H1 (cell line): Measurements from ENCODE around the gene CRHBP. TPM values are rescaled to one million over a fixed set of nuclear protein-coding genes. Genes with fewer than 3 reads are reported as not detected.

Experiments
- CTCF ChIA-PET: fragments of 300-600 bp; sonication (Branson Sonifier 250); formaldehyde crosslinking; loops from one replicate; lab custom pipeline; 2021; ENCODE audit not compliant: partially characterized antibody; lab: Charles Lee
- POLR2A ChIA-PET: fragments of 300-600 bp; sonication (Branson Sonifier 250); formaldehyde crosslinking; loops from one replicate; lab custom pipeline; 2021; ENCODE audit warnings: inconsistent platforms; ENCODE audit not compliant: partially characterized antibody; lab: Charles Lee
- DNase-seq, 2 experiments: peaks; one replicate each; pipeline versions ENCODE4 v3.0.0 to v3.0.0-alpha.2; 2010 to 2022; ENCODE audit warnings: low spot score in 2 of 2, low read depth in 1 of 2, mixed read lengths in 1 of 2
- FAIRE-seq: peaks from 2 replicates; lab custom pipeline; 2011; peaks lifted over from hg19 to GRCh38; lab: Jason Lieb, UNC
- H2AFZ ChIP-seq: 2 replicates; pipeline ENCODE4 v1.8.1; 2012; ENCODE audit warnings: low read length, inconsistent platforms
- H2AK5ac ChIP-seq: 2 replicates; pipeline ENCODE4 v1.6.1; 2013; ENCODE audit warnings: low read depth, low read length
- H2BK120ac ChIP-seq: replicated peaks from 2 replicates; pipeline ENCODE3; 2013; ENCODE audit warnings: low read depth, low read length, inconsistent platforms
- H2BK12ac ChIP-seq: 2 replicates; pipeline ENCODE4 v1.6.1; 2013; ENCODE audit warnings: low read depth, low read length
- H2BK15ac ChIP-seq: 2 replicates; pipeline ENCODE4 v1.6.1; 2013; ENCODE audit warnings: low read length
- H2BK20ac ChIP-seq: 2 replicates; pipeline ENCODE4 v1.6.1; 2013; ENCODE audit warnings: low read length
- H2BK5ac ChIP-seq: 2 replicates; pipeline ENCODE4 v1.6.1; 2013; ENCODE audit warnings: low read depth, low read length
- H3K14ac ChIP-seq: 2 replicates; pipeline ENCODE4 v1.6.1; 2013; ENCODE audit warnings: inconsistent platforms; ENCODE audit not compliant: insufficient read length
- H3K18ac ChIP-seq: 2 replicates; pipeline ENCODE4 v1.6.1; 2013; ENCODE audit warnings: low read length; ENCODE audit errors: extremely low read depth
- H3K23ac ChIP-seq: 2 replicates; pipeline ENCODE4 v1.6.1; 2013; ENCODE audit warnings: inconsistent platforms; ENCODE audit not compliant: insufficient read length
- H3K23me2 ChIP-seq: 2 replicates; pipeline ENCODE4 v1.6.1; 2013; ENCODE audit warnings: low read depth, low read length
- H3K27ac ChIP-seq: 2 replicates; pipeline ENCODE4 v1.6.1; 2011; ENCODE audit warnings: low read depth, low read length, inconsistent platforms
- H3K27me3 ChIP-seq, 4 experiments: replicated peaks in 1 of 4; 1 replicate in 1 of 4; 2 replicates in 3 of 4; pipeline versions ENCODE4 v1.6.1 to v1.8.1; 2011 to 2013; ENCODE audit warnings: low read length in 3 of 4, mild to moderate bottlenecking in 3 of 4, inconsistent platforms in 2 of 4, mixed read lengths in 2 of 4, moderate library complexity in 1 of 4; ENCODE audit not compliant: control insufficient read depth in 3 of 4, insufficient read depth in 3 of 4; ENCODE audit errors: extremely low read depth in 1 of 4
- H3K36me3 ChIP-seq, 4 experiments: 2 replicates each; pipeline versions ENCODE4 v1.6.1 to v1.8.1; 2011 to 2013; ENCODE audit warnings: mild to moderate bottlenecking in 4 of 4, low read length in 3 of 4, moderate library complexity in 2 of 4, control low read depth in 1 of 4, inconsistent platforms in 1 of 4; ENCODE audit not compliant: insufficient read depth in 4 of 4, control insufficient read depth in 2 of 4
- H3K4ac ChIP-seq: replicated peaks from 2 replicates; pipeline ENCODE3; 2013; ENCODE audit warnings: low read length, low read depth, mixed read lengths, inconsistent platforms; ENCODE audit not compliant: insufficient read length
- H3K4me1 ChIP-seq, 4 experiments: replicated peaks in 1 of 4; 1 replicate in 1 of 4; 2 replicates in 3 of 4; pipeline versions ENCODE4 v1.6.1 to v1.8.1; 2011 to 2013; ENCODE audit warnings: low read length in 3 of 4, inconsistent platforms in 2 of 4, mixed read lengths in 1 of 4; ENCODE audit not compliant: insufficient read depth in 4 of 4, control insufficient read depth in 3 of 4
- H3K4me2 ChIP-seq, 2 experiments: 2 replicates each; pipeline versions ENCODE4 v1.6.1 to v1.8.1; 2011 to 2013; ENCODE audit warnings: low read depth in 2 of 2, low read length in 2 of 2, control low read depth in 1 of 2, inconsistent platforms in 1 of 2, mild to moderate bottlenecking in 1 of 2; ENCODE audit not compliant: insufficient read depth in 1 of 2
- H3K4me3 ChIP-seq, 4 experiments: fragments of 200-600, 300-600 bp in 1 of 4; sonication (generic), shearing (Covaris generic), sonication (Bioruptor Twin) in 1 of 4; 2 replicates each; pipeline versions ENCODE4 v1.5.1 to v1.8.1; 2011 to 2016; ENCODE audit warnings: low read length in 4 of 4, low read depth in 3 of 4, control low read depth in 2 of 4, inconsistent platforms in 2 of 4, mild to moderate bottlenecking in 2 of 4, mixed read lengths in 1 of 4, moderate library complexity in 1 of 4; ENCODE audit not compliant: insufficient read depth in 2 of 4; ENCODE audit errors: extremely low read depth in 1 of 4
- H3K56ac ChIP-seq: replicated peaks from 2 replicates; pipeline ENCODE3; 2013; ENCODE audit warnings: low read depth, mild to moderate bottlenecking, mixed read lengths, low read length, inconsistent platforms; ENCODE audit not compliant: insufficient read length
- H3K79me1 ChIP-seq: 2 replicates; pipeline ENCODE4 v1.6.1; 2013; ENCODE audit warnings: low read depth, low read length, control low read depth
- H3K79me2 ChIP-seq, 2 experiments: 2 replicates each; pipeline versions ENCODE4 v1.6.1 to v1.8.1; 2012 to 2013; ENCODE audit warnings: low read length in 2 of 2, mild to moderate bottlenecking in 2 of 2, inconsistent platforms in 1 of 2; ENCODE audit not compliant: insufficient read depth in 2 of 2, control insufficient read depth in 1 of 2
- H3K9ac ChIP-seq, 4 experiments: replicated peaks in 1 of 4; 1 replicate in 1 of 4; 2 replicates in 3 of 4; pipeline versions ENCODE4 v1.6.1 to v1.8.1; 2011 to 2013; ENCODE audit warnings: low read depth in 3 of 4, low read length in 3 of 4, control low read depth in 2 of 4, mild to moderate bottlenecking in 2 of 4, moderate library complexity in 2 of 4, inconsistent platforms in 1 of 4; ENCODE audit errors: extremely low read depth in 1 of 4
- H3K9me3 ChIP-seq, 2 experiments: 2 replicates each; pipeline versions ENCODE4 v1.6.1 to v1.8.1; 2012 to 2013; ENCODE audit warnings: mild to moderate bottlenecking in 2 of 2, moderate library complexity in 2 of 2, control low read depth in 1 of 2, inconsistent platforms in 1 of 2, low read depth in 1 of 2, low read length in 1 of 2, mixed read lengths in 1 of 2; ENCODE audit not compliant: insufficient read depth in 2 of 2
- H4K20me1 ChIP-seq, 2 experiments: replicated peaks in 1 of 2; 2 replicates each; pipeline versions ENCODE3 to v1.8.1; 2011 to 2013; ENCODE audit warnings: inconsistent platforms in 2 of 2, low read length in 2 of 2, mild to moderate bottlenecking in 1 of 2; ENCODE audit not compliant: insufficient read depth in 2 of 2, control insufficient read depth in 1 of 2
- H4K5ac ChIP-seq: 2 replicates; pipeline ENCODE4 v1.6.1; 2013; ENCODE audit warnings: low read length, low read depth, mixed read lengths, inconsistent platforms; ENCODE audit not compliant: insufficient read length
- H4K8ac ChIP-seq: 2 replicates; pipeline ENCODE4 v1.8.0; 2013; ENCODE audit warnings: mild to moderate bottlenecking, moderate library complexity, low read length, inconsistent platforms; ENCODE audit not compliant: insufficient read depth; ENCODE audit errors: extremely low read depth
- H4K91ac ChIP-seq: replicated peaks from 2 replicates; pipeline ENCODE3; 2013; ENCODE audit warnings: low read length, mixed read lengths, inconsistent platforms; ENCODE audit not compliant: insufficient read length
- ASH2L ChIP-seq: fragments of 200-600, 300-600 bp; sonication (generic); IDR thresholded peaks from one replicate; pipeline ENCODE4 v1.7.1; 2017; ENCODE audit warnings: low read length
- EGR1 ChIP-seq: IDR thresholded peaks from 2 replicates; pipeline ENCODE4 v1.6.1; 2011; ENCODE audit warnings: low read depth, low read length, borderline replicate concordance
- KDM4A ChIP-seq: IDR thresholded peaks from one replicate; pipeline ENCODE4 v1.7.1; 2012; ENCODE audit warnings: low read depth, mild to moderate bottlenecking, moderate library complexity, low read length, inconsistent platforms; ENCODE audit not compliant: severe bottlenecking
- KDM5A ChIP-seq: fragments of 200-600 bp; IDR thresholded peaks from 2 replicates; pipeline ENCODE4 v1.7.1; 2012; ENCODE audit warnings: mild to moderate bottlenecking, low read length, inconsistent platforms, mixed read lengths
- NANOG ChIP-seq: IDR thresholded peaks from 2 replicates; pipeline ENCODE4 v1.6.1; 2011; ENCODE audit warnings: low read length, low read depth, mild to moderate bottlenecking, inconsistent platforms; ENCODE audit not compliant: insufficient read depth, poor library complexity, severe bottlenecking
- POLR2AphosphoS5 ChIP-seq: IDR thresholded peaks from 2 replicates; pipeline ENCODE4 v1.6.1; 2011; ENCODE audit warnings: low read depth, low read length
- SAP30 ChIP-seq: fragments of 300-600 bp; sonication (generic); IDR thresholded peaks from 2 replicates; pipeline ENCODE4 v1.7.1; 2012; ENCODE audit warnings: low read length, moderate library complexity, mild to moderate bottlenecking, inconsistent platforms; ENCODE audit not compliant: insufficient read depth, insufficient replicate concordance
- SIN3A ChIP-seq, 2 experiments: IDR thresholded peaks in 1 of 2; conservative IDR thresholded peaks in 1 of 2; 2 replicates each; pipeline ENCODE4 v1.6.1; 2011 to 2012; ENCODE audit warnings: low read length in 2 of 2, improper control_type of control experiment in 1 of 2, low read depth in 1 of 2, mild to moderate bottlenecking in 1 of 2
- SIRT6 ChIP-seq: IDR thresholded peaks from one replicate; pipeline ENCODE4 v1.7.1; 2012; ENCODE audit warnings: low read length, inconsistent platforms
- SIX5 ChIP-seq: IDR thresholded peaks from 2 replicates; pipeline ENCODE4 v1.6.1; 2011; ENCODE audit warnings: mild to moderate bottlenecking, low read depth, low read length
- SP1 ChIP-seq: IDR thresholded peaks from 2 replicates; pipeline ENCODE4 v1.6.1; 2011; ENCODE audit warnings: low read depth, low read length
- SP2 ChIP-seq: IDR thresholded peaks from 2 replicates; pipeline ENCODE4 v1.6.1; 2012; ENCODE audit warnings: mild to moderate bottlenecking, low read length, inconsistent platforms
- TAF7 ChIP-seq: optimal IDR thresholded peaks from 2 replicates; pipeline ENCODE3; 2011; ENCODE audit warnings: low read depth, mild to moderate bottlenecking, inconsistent platforms, low read length, moderate library complexity, borderline replicate concordance
- TEAD4 ChIP-seq: IDR thresholded peaks from 2 replicates; pipeline ENCODE4 v1.6.1; 2012; ENCODE audit warnings: low read depth, low read length, inconsistent platforms, mixed read lengths
- polyA plus RNA-seq, 7 experiments: library from polyadenylated mRNA; depleted of rRNA in 3 of 7; stranded (reverse) in 5 of 7; unstranded in 2 of 7; fragments of >200 nt in 5 of 7; fragments of 200-250 nt in 2 of 7; gene quantifications; 1 replicate in 5 of 7; 2 replicates in 1 of 7; 4 replicates in 1 of 7; pipeline versions ENCODE4 v1.2.1 to v1.2.3, GENCODE V29; 2011 to 2013; ENCODE audit warnings: missing spikeins in 2 of 7, mixed read lengths in 2 of 7
- total RNA-seq: library from RNA; stranded (reverse); fragmentation: NEBNext Ultra II Directional; extraction: Animal tissue kit (Norgen Biotek cat#: 25700); gene quantifications from 2 replicates; pipeline ENCODE4 v1.2.1, GENCODE V29; 2021

Gene CRHBP
- total and polyA plus RNA-seq, 2 of the 8 experiments (the other 6 are each of a cell fraction or from before 2014, with no cell fraction given), result 0.30 TPM; not detected in 1

GRCh38 chr5:76938177-76938576, 14.7 kb upstream of the CRHBP start:
- Histone ChIP-seq H3K14ac (no peak overlapping the region), H2AK5ac (no peak overlapping the region), H4K20me1 (no peaks in the 10 kb centered on the region), H3K27me3 (no peaks in the 10 kb centered on the region), H4K8ac (no peak overlapping the region), H3K4me1 (no peaks in the 10 kb centered on the region), H4K91ac (no peak overlapping the region), H3K36me3 (no peaks in the 10 kb centered on the region), H2BK120ac (no peak overlapping the region), H3K79me1 (no peaks in the 10 kb centered on the region), H3K56ac (no peak overlapping the region), H2BK12ac (no peak overlapping the region), H2BK15ac (no peak overlapping the region), H2BK5ac (no peak overlapping the region), H2BK20ac (no peak overlapping the region), H3K4ac (no peak overlapping the region), H3K9me3 (no peaks in the 10 kb centered on the region), H3K4me3 (no peak overlapping the region), H4K5ac (no peak overlapping the region), H3K9ac (no peak overlapping the region), H2AFZ (no peak overlapping the region), H3K4me2 (no peak overlapping the region), H3K18ac (no peak overlapping the region), H3K23me2 (no peaks in the 10 kb centered on the region), H3K23ac (no peak overlapping the region), H3K27ac (no peak overlapping the region), H3K79me2 (no peaks in the 10 kb centered on the region)
- no peak for TF ChIP-seq ASH2L
- no peak for TF ChIP-seq KDM4A
- no peak for TF ChIP-seq POLR2AphosphoS5
- TF ChIP-seq SIN3A (conservative IDR thresholded peaks at IDR 0.05 in 1 of 2, IDR thresholded peaks at IDR 0.05 in 1 of 2; ENCODE audit: low read depth in 1 of 2, low read length in 2 of 2), result no peak
- TF ChIP-seq SP1, result no peak
- TF ChIP-seq NANOG, result no peak
- no peak for TF ChIP-seq EGR1
- TF ChIP-seq KDM5A, result no peak
- no peak for TF ChIP-seq SIX5
- TF ChIP-seq TEAD4, result no peak
- TF ChIP-seq SAP30, result no peak
- no peak for TF ChIP-seq SP2
- no peak for TF ChIP-seq TAF7
- no peak for TF ChIP-seq SIRT6
- ChIA-PET CTCF (interaction anchor here (0.7 kb wide), 1 partner anchor 98 kb away, joined by 3 read pairs; no protein-coding TSS in a partner anchor), POLR2A (no interaction called here)
- DNase-seq (no peak), FAIRE-seq (no peak)
